Stimulated activated CD8-positive, alpha-beta memory T cell treated with anti-CD3 and anti-CD28 coated beads, Interleukin-12 subunit alpha, Interleukin-12 subunit beta, amount 100 ng/mL, for 24 hours (primary cell): ENCODE data around the gene PRCD.

Experiments
- DNase-seq: peaks from one replicate; pipeline ENCODE4 v3.0.0-alpha.2; 2020; ENCODE audit errors: extremely low read depth

PRCD gene

GRCh38 chr17:76540381-76541300 lies 797 bp downstream of the PRCD start:
- no peak for DNase-seq

DNA sequence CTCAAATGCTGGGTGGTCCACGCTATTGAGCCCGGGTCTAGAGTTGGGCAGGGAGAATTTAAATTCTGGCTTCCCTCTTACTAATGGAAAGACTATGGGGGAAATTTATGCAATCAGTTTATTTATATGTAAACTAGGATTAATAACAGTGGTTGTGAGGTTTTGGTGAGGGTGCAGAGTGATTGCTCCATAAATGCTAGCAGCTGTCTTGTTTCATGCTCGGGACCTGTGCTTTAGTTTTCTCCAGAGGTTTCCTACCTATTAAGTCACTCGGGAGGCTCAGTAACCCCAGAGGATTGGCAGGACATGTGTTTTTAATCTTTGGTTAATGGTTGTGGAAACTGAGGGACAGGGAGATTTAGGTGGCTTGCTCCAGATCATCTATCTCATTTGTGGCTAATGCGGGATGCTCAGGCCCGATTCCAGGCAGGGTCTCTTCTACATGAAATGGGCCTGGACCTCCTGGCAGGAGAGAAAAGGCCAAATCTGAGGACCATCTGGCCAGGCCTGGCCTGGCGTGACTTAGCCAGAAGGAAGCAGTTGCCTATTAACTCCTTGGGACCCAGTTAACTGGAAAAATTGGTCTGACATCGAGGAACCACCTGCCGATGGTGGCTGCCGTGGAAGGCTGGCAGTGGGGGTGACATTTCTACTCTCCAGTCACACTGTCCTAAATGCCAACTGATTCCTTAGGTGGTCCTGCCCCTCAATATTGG lies 2.1 kb downstream of the PRCD start:
- DNase-seq, result no peak

GRCh38 chr17:76542566-76542971 lies 2.7 kb downstream of the PRCD start:
- DNase-seq, result no peak

GRCh38 chr17:76542984-76543383 lies 3.1 kb downstream of the PRCD start:
- no peak for DNase-seq

- no peak for DNase-seq
These were observed 3.6 kb downstream of the PRCD start for GRCh38 chr17:76543482-76543825.

- no peak for DNase-seq
These were observed 4.1 kb downstream of the PRCD start for GRCh38 chr17:76543826-76544545.

GRCh38 chr17:76544546-76545365 lies 4.9 kb downstream of the PRCD start:
- no peak for DNase-seq

DNA sequence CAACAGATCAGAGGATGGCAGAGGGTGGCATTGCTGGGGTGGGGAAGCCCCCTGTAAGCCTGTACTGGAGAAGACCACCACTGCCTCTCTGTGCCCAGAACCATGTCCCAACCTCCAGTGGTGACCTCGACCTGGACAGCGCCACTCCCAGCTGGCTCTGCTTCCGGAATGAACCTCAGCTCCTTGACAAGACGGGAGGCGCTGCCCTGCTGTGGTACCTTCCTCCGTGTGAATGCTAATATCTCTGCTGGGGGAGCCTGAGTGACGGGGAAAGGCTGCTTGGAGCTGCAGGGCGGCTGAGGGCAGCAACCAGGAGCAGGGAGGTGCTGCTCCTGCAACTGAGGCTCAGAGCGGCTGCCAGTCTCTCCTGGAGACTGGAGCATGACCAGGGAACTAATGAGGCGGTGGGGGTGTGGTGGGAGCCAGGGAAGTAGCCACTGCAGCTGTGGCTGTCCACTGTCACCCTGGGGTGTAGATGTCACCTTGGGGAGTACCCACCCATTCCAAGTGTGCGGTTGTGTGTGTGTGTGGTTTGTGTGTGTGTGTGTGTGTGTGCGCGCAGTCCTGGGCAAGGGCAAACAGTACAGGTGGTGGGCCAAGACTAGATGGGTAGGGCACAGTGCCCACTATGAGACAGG lies 6.2 kb downstream of the PRCD start:
- DNase-seq, result no peak

GRCh38 chr17:76546556-76547182 lies 6.8 kb downstream of the PRCD start:
- no peak for DNase-seq

DNA sequence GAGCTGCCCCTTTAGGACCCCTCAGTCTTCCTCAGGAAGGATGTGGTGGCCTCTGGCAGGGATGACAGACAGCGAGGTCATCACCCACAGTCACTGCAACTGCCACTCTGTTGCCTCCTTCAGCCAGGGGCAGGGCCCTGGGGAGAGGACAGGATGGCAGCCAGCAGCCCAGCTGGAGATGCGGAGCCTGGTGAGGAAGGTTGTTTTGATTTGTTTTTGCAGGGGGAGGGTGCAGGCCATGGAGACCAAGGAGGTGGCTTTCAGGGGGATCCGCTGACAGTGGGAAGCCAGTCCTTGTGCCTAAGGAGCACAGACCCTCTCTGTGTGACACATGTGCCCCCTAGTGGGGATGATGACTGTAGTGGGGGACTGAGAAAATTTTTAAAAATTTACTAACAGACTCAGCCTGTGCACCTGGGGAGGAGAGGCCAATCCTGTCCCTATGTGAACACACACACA lies 7.4 kb downstream of the PRCD start:
- DNase-seq, result no peak

DNA sequence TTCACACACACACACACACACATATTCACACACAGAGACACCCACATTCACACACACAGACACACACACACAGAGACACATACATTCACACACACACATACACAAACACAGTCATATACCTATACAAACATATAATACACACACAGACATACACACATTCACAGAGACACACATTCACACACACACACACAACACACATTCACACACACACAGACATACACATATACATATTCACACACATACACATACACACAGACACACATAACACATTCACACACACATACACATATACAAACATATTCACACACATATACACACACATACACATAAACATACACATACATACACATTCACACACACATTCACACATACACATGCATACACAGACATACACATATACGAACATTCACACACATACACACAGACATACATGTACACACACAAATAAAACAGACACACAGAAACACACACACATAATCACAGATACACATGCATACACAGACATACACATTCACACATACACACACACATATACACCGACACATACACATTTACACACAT lies 7.9 kb downstream of the PRCD start:
- DNase-seq, result no peak

GRCh38 chr17:76548378-76549214 lies 8.8 kb downstream of the PRCD start:
- DNase-seq, result no peak

DNA sequence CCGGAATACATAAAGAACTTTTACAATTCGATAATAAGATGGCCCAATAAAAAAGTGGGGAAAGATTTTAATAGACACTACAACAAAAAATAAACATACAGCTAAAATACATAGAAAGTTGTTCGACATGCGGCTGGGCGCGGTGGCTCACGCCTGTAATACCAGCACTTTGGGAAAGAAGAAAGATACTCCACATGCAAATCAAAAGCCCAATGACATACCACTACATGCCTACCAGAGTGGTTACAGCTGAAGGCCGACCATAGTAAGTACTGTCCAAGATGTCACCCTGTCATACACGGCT lies 9.3 kb downstream of the PRCD start:
- no peak for DNase-seq

- DNase-seq, result no peak
These were observed 9.7 kb downstream of the PRCD start for GRCh38 chr17:76549539-76549938.

DNA sequence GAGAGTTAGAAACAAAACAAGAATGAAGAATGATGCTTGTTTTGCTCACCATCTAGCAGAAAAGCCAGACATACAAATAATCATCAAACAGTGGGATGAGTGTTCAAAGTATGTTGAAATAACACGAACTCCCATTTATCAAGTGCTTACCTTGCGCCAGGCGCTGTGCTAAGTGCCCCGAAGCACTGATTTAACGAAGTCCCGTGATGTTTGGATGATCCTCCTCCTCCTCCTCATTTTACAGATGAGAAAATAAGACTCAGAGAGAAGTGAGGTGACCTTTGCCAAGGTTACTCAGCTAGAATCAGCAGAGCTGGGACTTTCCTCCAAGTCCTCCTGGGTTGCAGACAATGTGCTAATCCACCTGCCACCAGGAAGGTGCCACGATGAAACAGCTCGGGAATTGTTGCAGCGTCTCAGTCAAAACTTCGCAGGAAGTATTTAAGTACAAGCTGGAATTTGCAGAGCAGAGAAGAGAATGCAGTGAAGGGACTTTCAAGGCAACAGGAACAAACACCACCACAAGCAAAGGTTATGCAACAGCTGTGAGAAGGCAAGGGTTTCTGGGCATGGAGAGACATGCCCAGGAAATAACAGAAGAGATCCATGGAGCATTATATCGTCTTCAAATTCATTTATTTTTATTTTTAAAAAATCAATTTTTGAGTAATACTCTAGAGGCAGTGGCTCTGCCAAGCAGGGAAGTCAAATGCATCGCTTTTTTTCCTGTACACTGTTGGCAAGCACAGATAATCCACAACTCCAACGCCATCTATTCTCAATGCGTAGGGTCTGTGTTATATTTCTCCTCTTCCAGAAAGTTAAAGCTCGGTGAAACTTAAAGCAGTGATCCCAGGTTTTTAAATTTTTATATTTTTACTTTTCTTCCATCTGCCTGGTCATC lies 11.1 kb downstream of the PRCD start:
- no peak for DNase-seq

GRCh38 chr17:76551685-76552084 lies 11.8 kb downstream of the PRCD start:
- DNase-seq, result no peak

- DNase-seq, result no peak
These were observed 13.5 kb downstream of the PRCD start for GRCh38 chr17:76553178-76553908.

- DNase-seq, result no peak
These were observed 14.3 kb downstream of the PRCD start for GRCh38 chr17:76554131-76554530.
